Calu3 (cell line): ENCODE measurements around the gene ISM2. TPM values are rescaled to one million over a fixed set of nuclear protein-coding genes. Genes with fewer than 3 reads are reported as not detected.

Source experiments
- BruUV-seq: library from RNA; stranded (reverse); fragments of 400-500 nt; replicated peaks from 2 replicates; lab custom pipeline; 2021; lab: Mats Ljungman, UMichigan
- CTCF ChIA-PET: fragments of 300-600 bp; sonication (Branson Sonifier 250); formaldehyde crosslinking; loops from one replicate; lab custom pipeline; 2022; ENCODE audit warnings: antibody characterized with exemption; lab: Charles Lee
- DNase-seq: peaks from one replicate; pipeline ENCODE4 v3.0.0; 2022
- H3K27ac Mint-ChIP-seq: one replicate; pipeline ENCODE4 v1.8.0; 2022; ENCODE audit warnings: mixed read lengths; ENCODE audit not compliant: unreplicated experiment
- H3K27me3 Mint-ChIP-seq: one replicate; pipeline ENCODE4 v1.8.0; 2022; ENCODE audit warnings: mixed read lengths; ENCODE audit not compliant: unreplicated experiment
- H3K36me3 Mint-ChIP-seq: one replicate; pipeline ENCODE4 v1.8.0; 2022; ENCODE audit warnings: mild to moderate bottlenecking, moderate library complexity, mixed read lengths; ENCODE audit not compliant: insufficient read depth, unreplicated experiment
- H3K4me1 Mint-ChIP-seq: one replicate; pipeline ENCODE4 v1.8.0; 2022; ENCODE audit warnings: mild to moderate bottlenecking, low read depth, mixed read lengths; ENCODE audit not compliant: unreplicated experiment
- H3K4me3 Mint-ChIP-seq: one replicate; pipeline ENCODE4 v1.8.0; 2022; ENCODE audit warnings: mild to moderate bottlenecking, low read depth, moderate library complexity, mixed read lengths; ENCODE audit not compliant: unreplicated experiment
- H3K9me3 Mint-ChIP-seq: one replicate; pipeline ENCODE4 v1.8.0; 2022; ENCODE audit warnings: low read depth, mixed read lengths; ENCODE audit not compliant: unreplicated experiment
- CTCF ChIP-seq: fragments of 200-600 bp; IDR thresholded peaks from one replicate; pipeline ENCODE4 v1.8.0; 2022; ENCODE audit warnings: antibody characterized with exemption; ENCODE audit not compliant: unreplicated experiment
- intact Hi-C: fragments of 100-400 bp; cut with micrococcal nuclease; formaldehyde crosslinking; loops from one replicate; pipeline ENCODE4 v1.10.0; 2022; ENCODE audit not compliant: unreplicated experiment
- total RNA-seq: library from RNA; stranded (reverse); gene quantifications from 2 replicates; pipeline ENCODE4 v1.2.3, GENCODE V29; 2022

ISM2 gene
- total RNA-seq, 1 experiment from 2014 or later = not detected

GRCh38 chr14:77498984-77499527 lies 440 bp upstream of the ISM2 start:
- Mint-ChIP-seq H3K4me3 (peak overlapping the region; percentile 58), H3K9me3 (no peaks in the 10 kb centered on the region), H3K36me3 (peaks cover 6% of the 10 kb centered on the region)

GRCh38 chr14:77495334-77495733 lies 3.3 kb downstream of the ISM2 start:
- Mint-ChIP-seq H3K27ac (no peak overlapping the region), H3K4me3 (no peak overlapping the region), H3K27me3 (peaks cover 31% of the 10 kb centered on the region), H3K4me1 (no peaks in the 10 kb centered on the region), H3K9me3 (no peaks in the 10 kb centered on the region), H3K36me3 (peaks cover 6% of the 10 kb centered on the region)
- no peak for DNase-seq
- intact Hi-C loops = no loop called here
- TF ChIP-seq CTCF = no peak
- BruUV-seq = no TSS peak
- CTCF ChIA-PET = no interaction called here

More at GRCh38 chr14:77498984-77499527, 440 bp upstream of the ISM2 start:
- H3K27me3 Mint-ChIP-seq = peaks cover 33% of the 10 kb centered on the region
- intact Hi-C loops = no loop called here
- H3K4me1 Mint-ChIP-seq = no peaks in the 10 kb centered on the region
- BruUV-seq = no TSS peak
- no peak for DNase-seq
- TF ChIP-seq CTCF = no peak
- CTCF ChIA-PET = interaction anchor here (0.8 kb wide), 1 partner anchor 40 kb away, joined by 3 read pairs; no protein-coding TSS in a partner anchor
- no peak overlapping the region for H3K27ac Mint-ChIP-seq

GRCh38 chr14:77491056-77491455 lies 7.6 kb downstream of the ISM2 start:
- Mint-ChIP-seq H3K27ac (no peak overlapping the region), H3K4me3 (no peak overlapping the region), H3K4me1 (no peaks in the 10 kb centered on the region), H3K9me3 (no peaks in the 10 kb centered on the region), H3K36me3 (no peaks in the 10 kb centered on the region), H3K27me3 (peaks cover 13% of the 10 kb centered on the region)
- CTCF ChIA-PET = no interaction called here
- BruUV-seq = no TSS peak
- TF ChIP-seq CTCF = no peak
- intact Hi-C loops = no loop called here
- no peak for DNase-seq

GRCh38 chr14:77490347-77490986 lies 8.1 kb downstream of the ISM2 start:
- intact Hi-C loops = no loop called here
- Mint-ChIP-seq H3K27ac (no peak overlapping the region), H3K4me1 (no peaks in the 10 kb centered on the region), H3K9me3 (no peaks in the 10 kb centered on the region), H3K36me3 (no peaks in the 10 kb centered on the region), H3K27me3 (peaks cover 13% of the 10 kb centered on the region), H3K4me3 (no peak overlapping the region)
- TF ChIP-seq CTCF = no peak
- no TSS peak for BruUV-seq
- CTCF ChIA-PET = no interaction called here
- DNase-seq = no peak
